B cell (primary cell): ENCODE results near the gene NEUROG1. TPM values are rescaled to one million over a fixed set of nuclear protein-coding genes. Genes with fewer than 3 reads are reported as not detected.

Experiments
- ATAC-seq: fragments of 200-7000 bp; cut with Tn5 transposase; one replicate; pipeline ENCODE4 v1.10.0; 2021; ENCODE audit warnings: low read depth, mild to moderate bottlenecking, moderate number of reproducible peaks, moderate library complexity
- CTCF ChIA-PET: fragments of 350-600 bp; sonication (Branson Sonifier 250); formaldehyde crosslinking; loops from one replicate; lab custom pipeline; 2021; ENCODE audit warnings: antibody characterized with exemption, inconsistent platforms; lab: Charles Lee
- POLR2A ChIA-PET: fragments of 350-600 bp; sonication (Branson Sonifier 250); formaldehyde crosslinking; loops from one replicate; lab custom pipeline; 2021; ENCODE audit warnings: antibody characterized with exemption; lab: Charles Lee
- DNase-seq: peaks from one replicate; pipeline ENCODE4 v3.0.0; 2013
- H2AFZ ChIP-seq: 2 replicates; pipeline ENCODE4 v1.6.1; 2012; ENCODE audit warnings: mild to moderate bottlenecking, low read depth, low read length; ENCODE audit not compliant: insufficient read depth, poor library complexity, severe bottlenecking
- H3K27ac ChIP-seq, 2 donors: 1 replicate in 1 of 2; 2 replicates in 1 of 2; pipeline ENCODE4 v1.5.1; 2012 to 2013; ENCODE audit warnings: low read length in 2 of 2, mild to moderate bottlenecking in 2 of 2, moderate library complexity in 1 of 2
- H3K27me3 ChIP-seq, 4 experiments: fragments of 200-600 bp in 1 of 4; sonication (generic) in 1 of 4; replicated peaks in 1 of 4; 1 replicate in 2 of 4; 2 replicates in 2 of 4; pipeline versions ENCODE4 v1.6.1 to v1.7.0; 2013 to 2016; ENCODE audit warnings: low read length in 3 of 4, mild to moderate bottlenecking in 2 of 4, mixed read lengths in 1 of 4, moderate library complexity in 1 of 4; ENCODE audit not compliant: insufficient read depth in 4 of 4, control insufficient read depth in 3 of 4; ENCODE audit errors: control extremely low read depth in 1 of 4
- H3K36me3 ChIP-seq, 2 experiments: replicated peaks in 1 of 2; 1 replicate in 1 of 2; 2 replicates in 1 of 2; pipeline versions ENCODE4 v1.6.1 to v1.7.1; 2013; ENCODE audit warnings: low read length in 1 of 2; ENCODE audit not compliant: insufficient read depth in 2 of 2, control insufficient read depth in 1 of 2; ENCODE audit errors: control extremely low read depth in 1 of 2, extremely low read depth in 1 of 2
- H3K4me1 ChIP-seq, 2 donors: fragments of 200-600 bp in 1 of 2; sonication (generic) in 1 of 2; 1 replicate in 1 of 2; 2 replicates in 1 of 2; pipeline versions ENCODE4 v1.5.1 to v1.6.1; 2013 to 2017; ENCODE audit warnings: low read length in 2 of 2; ENCODE audit not compliant: control insufficient read depth in 2 of 2, insufficient read depth in 2 of 2
- H3K4me2 ChIP-seq: replicated peaks from 2 replicates; pipeline ENCODE3; 2012; ENCODE audit warnings: mild to moderate bottlenecking, low read depth, low read length; ENCODE audit not compliant: poor library complexity, severe bottlenecking
- H3K4me3 ChIP-seq, 5 experiments: fragments of 200-600 bp in 1 of 5; sonication (generic) in 1 of 5; 1 replicate in 3 of 5; 2 replicates in 2 of 5; pipeline versions ENCODE4 v1.5.1 to v1.7.0; 2011 to 2016; ENCODE audit warnings: low read length in 4 of 5, mild to moderate bottlenecking in 4 of 5, low read depth in 2 of 5, control low read depth in 1 of 5, moderate library complexity in 1 of 5; ENCODE audit not compliant: insufficient read depth in 1 of 5; ENCODE audit errors: control extremely low read depth in 1 of 5, extremely low read depth in 1 of 5
- H3K79me2 ChIP-seq: fragments of 200-600 bp; sonication (generic); one replicate; pipeline ENCODE4 v1.6.0; 2016; ENCODE audit warnings: low read length; ENCODE audit not compliant: control insufficient read depth, insufficient read depth
- H3K9ac ChIP-seq: fragments of 200-600 bp; sonication (generic); 2 replicates; pipeline ENCODE4 v1.6.1; 2017; ENCODE audit warnings: mild to moderate bottlenecking, low read length, moderate library complexity
- H3K9me3 ChIP-seq, 3 donors: one replicate each; pipeline versions ENCODE4 v1.6.1 to v1.7.1; 2013; ENCODE audit warnings: low read length in 2 of 3; ENCODE audit not compliant: control insufficient read depth in 2 of 3, insufficient read depth in 1 of 3; ENCODE audit errors: control extremely low read depth in 1 of 3
- H4K20me1 ChIP-seq: 2 replicates; pipeline ENCODE4 v1.6.0; 2012; ENCODE audit warnings: mild to moderate bottlenecking, low read length; ENCODE audit not compliant: insufficient read depth, control insufficient read depth, poor library complexity, severe bottlenecking
- H3K27ac Mint-ChIP-seq: one replicate; pipeline ENCODE4 v1.8.0; 2021; ENCODE audit warnings: mixed read lengths
- H3K27me3 Mint-ChIP-seq: one replicate; pipeline ENCODE4 v1.8.0; 2021; ENCODE audit warnings: mixed read lengths
- H3K4me1 Mint-ChIP-seq: one replicate; pipeline ENCODE4 v1.8.0; 2021; ENCODE audit warnings: mixed read lengths
- H3K4me3 Mint-ChIP-seq: one replicate; pipeline ENCODE4 v1.8.0; 2021; ENCODE audit warnings: mixed read lengths
- H3K9me3 Mint-ChIP-seq: one replicate; pipeline ENCODE4 v1.8.0; 2022; ENCODE audit warnings: mixed read lengths; ENCODE audit not compliant: insufficient read depth
- EZH2 ChIP-seq: IDR thresholded peaks from 2 replicates; pipeline ENCODE4 v1.6.1; 2012; ENCODE audit warnings: borderline replicate concordance, low read depth, mild to moderate bottlenecking, moderate library complexity, low read length; ENCODE audit not compliant: insufficient read depth, poor library complexity, severe bottlenecking
- WGBS: methylation state at CpG from one replicate; pipeline ENCODE4 v1.1.5; 2013; ENCODE audit warnings: missing lambda C conversion rate; ENCODE audit not compliant: insufficient coverage; 5-methylcytosine and 5-hydroxymethylcytosine counted together
- intact Hi-C: fragments of 100-400 bp; cut with micrococcal nuclease; formaldehyde crosslinking; loops from one replicate; pipeline ENCODE4 v1.10.0; 2022
- polyA plus RNA-seq: library from polyadenylated mRNA; depleted of rRNA; stranded (reverse); fragments of >200 nt; gene quantifications from 2 replicates; pipeline ENCODE4 v1.2.3, GENCODE V29; 2012
- total RNA-seq, 2 donors: library from RNA; stranded (reverse); fragments of 120-200 nt in 1 of 2; gene quantifications; 1 replicate in 1 of 2; 2 replicates in 1 of 2; pipeline versions ENCODE4 v1.2.3 to v1.2.4, GENCODE V29; 2013 to 2022
- TF ChIP-seq, protein P1 (sequence below): fragments of 200-600 bp; IDR thresholded peaks from one replicate; pipeline ENCODE4 v1.8.0; 2022; ENCODE audit warnings: antibody characterized with exemption, mild to moderate bottlenecking

NEUROG1 gene
- total and polyA plus RNA-seq, 2 donors (not counting 1 experiment from before 2014, with no cell fraction given), result not detected

GRCh38 chr5:135491038-135491551, 44.7 kb downstream of the NEUROG1 start:
- H3K4me3 Mint-ChIP-seq, result no peak overlapping the region
- WGBS, result 25% methylated on average over 10 of the region's 14 CpGs
- no peaks in the 10 kb centered on the region for H4K20me1 ChIP-seq
- no peaks in the 10 kb centered on the region for H3K79me2 ChIP-seq
- TF ChIP-seq, protein P1, sequence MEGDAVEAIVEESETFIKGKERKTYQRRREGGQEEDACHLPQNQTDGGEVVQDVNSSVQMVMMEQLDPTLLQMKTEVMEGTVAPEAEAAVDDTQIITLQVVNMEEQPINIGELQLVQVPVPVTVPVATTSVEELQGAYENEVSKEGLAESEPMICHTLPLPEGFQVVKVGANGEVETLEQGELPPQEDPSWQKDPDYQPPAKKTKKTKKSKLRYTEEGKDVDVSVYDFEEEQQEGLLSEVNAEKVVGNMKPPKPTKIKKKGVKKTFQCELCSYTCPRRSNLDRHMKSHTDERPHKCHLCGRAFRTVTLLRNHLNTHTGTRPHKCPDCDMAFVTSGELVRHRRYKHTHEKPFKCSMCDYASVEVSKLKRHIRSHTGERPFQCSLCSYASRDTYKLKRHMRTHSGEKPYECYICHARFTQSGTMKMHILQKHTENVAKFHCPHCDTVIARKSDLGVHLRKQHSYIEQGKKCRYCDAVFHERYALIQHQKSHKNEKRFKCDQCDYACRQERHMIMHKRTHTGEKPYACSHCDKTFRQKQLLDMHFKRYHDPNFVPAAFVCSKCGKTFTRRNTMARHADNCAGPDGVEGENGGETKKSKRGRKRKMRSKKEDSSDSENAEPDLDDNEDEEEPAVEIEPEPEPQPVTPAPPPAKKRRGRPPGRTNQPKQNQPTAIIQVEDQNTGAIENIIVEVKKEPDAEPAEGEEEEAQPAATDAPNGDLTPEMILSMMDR, result no peak
- no peak for TF ChIP-seq EZH2
- no peaks in the 10 kb centered on the region for H3K36me3 ChIP-seq
- no peak overlapping the region for H3K27ac Mint-ChIP-seq
- ChIA-PET POLR2A (no interaction called here), CTCF (no interaction called here)
- peaks cover 0 to 73% (median 27%) of the 10 kb centered on the region in 4 experiments for H3K27me3 ChIP-seq
- peaks cover 77% of the 10 kb centered on the region for H3K27me3 Mint-ChIP-seq
- no peak overlapping the region for H3K4me2 ChIP-seq
- H2AFZ ChIP-seq, result no peak overlapping the region
- no peak overlapping the region for H3K9ac ChIP-seq
- H3K27ac ChIP-seq, result no peak overlapping the region
- intact Hi-C loops, result no loop called here
- no peak overlapping the region for H3K4me3 ChIP-seq
- DNase-seq (no peak), ATAC-seq (no peak)
- peaks cover 0 to 4% of the 10 kb centered on the region in 2 donors for H3K4me1 ChIP-seq
- no peaks in the 10 kb centered on the region for H3K9me3 ChIP-seq
- peaks cover 10% of the 10 kb centered on the region for H3K4me1 Mint-ChIP-seq
- H3K9me3 Mint-ChIP-seq, result no peaks in the 10 kb centered on the region

DNA sequence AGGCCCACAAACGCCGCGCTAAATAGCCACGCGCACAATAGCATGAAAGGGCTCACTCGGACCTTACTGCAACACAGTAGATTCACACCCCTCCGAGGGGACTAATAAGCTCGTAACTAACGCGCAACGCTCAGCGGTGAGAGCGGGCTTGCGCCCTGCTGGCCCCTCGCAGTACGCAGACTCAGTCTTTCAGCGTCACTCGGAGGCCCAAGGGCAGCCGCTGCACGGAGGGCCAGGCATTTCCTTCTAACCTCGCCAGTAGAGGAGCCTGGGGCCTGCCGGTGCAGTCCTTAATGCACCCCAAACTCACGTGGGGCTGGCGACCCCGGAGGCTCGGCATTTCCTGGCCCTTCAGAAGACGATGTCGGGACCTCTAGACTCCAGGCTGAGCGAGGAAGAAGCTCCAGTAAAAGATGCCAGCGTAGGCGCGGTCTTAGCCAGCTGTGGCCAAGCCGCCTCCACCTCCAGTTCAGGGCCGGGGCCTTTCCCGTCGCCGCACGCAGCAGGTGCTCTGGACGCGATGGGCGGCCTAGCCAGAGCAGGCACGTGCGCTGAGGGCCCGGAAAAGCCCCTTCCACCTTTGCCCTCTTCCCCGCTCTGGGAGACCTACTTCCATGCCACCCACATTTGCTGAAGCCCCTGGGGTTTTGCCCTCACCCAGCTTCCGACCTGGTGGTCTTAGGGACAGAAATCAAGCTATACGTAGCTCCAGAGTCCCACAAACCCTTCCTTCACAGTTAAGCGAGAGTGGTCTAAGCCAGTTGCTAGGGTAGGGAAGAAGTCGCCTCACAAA, 45.3 kb downstream of the NEUROG1 start:
- Histone ChIP-seq H3K4me1 (peaks cover 0 to 4% of the 10 kb centered on the region in 2 donors), H3K27ac (no peak overlapping the region), H3K4me3 (no peak overlapping the region), H3K4me2 (no peak overlapping the region), H3K27me3 (peaks cover 0 to 77% (median 28%) of the 10 kb centered on the region in 4 experiments), H3K79me2 (no peaks in the 10 kb centered on the region), H3K9ac (no peak overlapping the region), H2AFZ (no peak overlapping the region), H4K20me1 (no peaks in the 10 kb centered on the region), H3K9me3 (no peaks in the 10 kb centered on the region), H3K36me3 (no peaks in the 10 kb centered on the region)
- H3K27ac Mint-ChIP-seq, result no peak overlapping the region
- peaks cover 74% of the 10 kb centered on the region for H3K27me3 Mint-ChIP-seq
- H3K9me3 Mint-ChIP-seq, result no peaks in the 10 kb centered on the region
- H3K4me3 Mint-ChIP-seq, result no peak overlapping the region
- TF ChIP-seq, protein P1, result no peak
- TF ChIP-seq EZH2, result no peak
- intact Hi-C loops, result no loop called here
- H3K4me1 Mint-ChIP-seq, result peaks cover 10% of the 10 kb centered on the region
- DNase-seq (no peak), ATAC-seq (no peak)
- CTCF ChIA-PET, result no interaction called here
- POLR2A ChIA-PET, result no interaction called here
- WGBS, result 11% methylated on average over 45 of the region's 49 CpGs
